PC-9 (cell line): ENCODE measurements around the gene KIF6.

ENCODE experiments used
- EZH2 ChIP-seq: fragments of 200-600 bp; sonication (generic); IDR thresholded peaks from 2 replicates; pipeline ENCODE4 v1.8.0; 2017; ENCODE audit warnings: antibody characterized with exemption, low read depth
- TF ChIP-seq, protein P1 (sequence below): fragments of 200-600 bp; sonication (generic); conservative IDR thresholded peaks from 2 replicates; pipeline ENCODE4 v1.6.1; 2017; ENCODE audit warnings: mixed run types, antibody characterized with exemption, mild to moderate bottlenecking, moderate library complexity

DNA sequence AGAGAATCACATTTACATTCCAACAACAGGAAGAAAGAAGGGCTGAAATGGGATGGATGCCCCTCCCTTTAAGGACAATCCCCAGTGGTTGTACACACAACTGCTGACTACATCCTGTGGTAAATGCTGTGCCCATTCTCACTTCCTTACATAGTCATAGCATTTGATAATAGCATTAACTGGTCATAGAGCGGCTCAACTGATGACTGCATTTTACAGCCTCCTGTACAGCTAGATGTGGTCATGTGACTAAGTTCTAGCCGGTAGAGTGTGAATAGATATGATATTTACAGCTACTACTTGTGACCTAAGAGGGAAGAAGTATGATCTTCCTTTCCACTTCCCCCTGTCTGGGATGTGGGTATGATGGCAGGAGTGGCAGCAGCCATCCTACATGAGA, 435.7 kb downstream of the KIF6 start:
- TF ChIP-seq, protein P1, sequence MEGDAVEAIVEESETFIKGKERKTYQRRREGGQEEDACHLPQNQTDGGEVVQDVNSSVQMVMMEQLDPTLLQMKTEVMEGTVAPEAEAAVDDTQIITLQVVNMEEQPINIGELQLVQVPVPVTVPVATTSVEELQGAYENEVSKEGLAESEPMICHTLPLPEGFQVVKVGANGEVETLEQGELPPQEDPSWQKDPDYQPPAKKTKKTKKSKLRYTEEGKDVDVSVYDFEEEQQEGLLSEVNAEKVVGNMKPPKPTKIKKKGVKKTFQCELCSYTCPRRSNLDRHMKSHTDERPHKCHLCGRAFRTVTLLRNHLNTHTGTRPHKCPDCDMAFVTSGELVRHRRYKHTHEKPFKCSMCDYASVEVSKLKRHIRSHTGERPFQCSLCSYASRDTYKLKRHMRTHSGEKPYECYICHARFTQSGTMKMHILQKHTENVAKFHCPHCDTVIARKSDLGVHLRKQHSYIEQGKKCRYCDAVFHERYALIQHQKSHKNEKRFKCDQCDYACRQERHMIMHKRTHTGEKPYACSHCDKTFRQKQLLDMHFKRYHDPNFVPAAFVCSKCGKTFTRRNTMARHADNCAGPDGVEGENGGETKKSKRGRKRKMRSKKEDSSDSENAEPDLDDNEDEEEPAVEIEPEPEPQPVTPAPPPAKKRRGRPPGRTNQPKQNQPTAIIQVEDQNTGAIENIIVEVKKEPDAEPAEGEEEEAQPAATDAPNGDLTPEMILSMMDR = no peak
- no peak for TF ChIP-seq EZH2
